ENCODE results near the gene PPP2R1A.

DNA sequence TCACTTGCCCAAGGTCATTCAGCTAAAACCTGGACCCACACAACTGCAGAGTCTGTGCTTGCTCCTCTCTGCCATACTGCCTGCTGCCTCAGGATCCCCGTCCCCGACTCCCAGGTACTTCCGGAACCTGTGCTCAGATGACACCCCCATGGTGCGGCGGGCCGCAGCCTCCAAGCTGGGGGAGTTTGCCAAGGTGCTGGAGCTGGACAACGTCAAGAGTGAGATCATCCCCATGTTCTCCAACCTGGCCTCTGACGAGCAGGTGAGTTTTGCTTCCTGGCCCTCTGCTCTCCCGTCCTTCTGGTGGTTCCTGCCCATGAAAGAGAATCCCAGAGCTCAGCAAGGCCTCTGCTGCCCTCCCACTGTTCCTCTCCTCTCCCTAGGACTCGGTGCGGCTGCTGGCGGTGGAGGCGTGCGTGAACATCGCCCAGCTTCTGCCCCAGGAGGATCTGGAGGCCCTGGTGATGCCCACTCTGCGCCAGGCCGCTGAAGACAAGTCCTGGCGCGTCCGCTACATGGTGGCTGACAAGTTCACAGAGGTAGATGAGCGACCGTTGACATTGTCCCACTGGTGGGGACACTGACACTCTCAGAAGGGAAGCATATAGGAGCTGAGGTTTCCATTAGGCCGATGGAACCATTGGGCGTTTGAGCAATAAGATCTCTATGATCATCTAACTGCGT, 22.9 kb downstream of the PPP2R1A start:
- TF ChIP-seq, protein P1, sequence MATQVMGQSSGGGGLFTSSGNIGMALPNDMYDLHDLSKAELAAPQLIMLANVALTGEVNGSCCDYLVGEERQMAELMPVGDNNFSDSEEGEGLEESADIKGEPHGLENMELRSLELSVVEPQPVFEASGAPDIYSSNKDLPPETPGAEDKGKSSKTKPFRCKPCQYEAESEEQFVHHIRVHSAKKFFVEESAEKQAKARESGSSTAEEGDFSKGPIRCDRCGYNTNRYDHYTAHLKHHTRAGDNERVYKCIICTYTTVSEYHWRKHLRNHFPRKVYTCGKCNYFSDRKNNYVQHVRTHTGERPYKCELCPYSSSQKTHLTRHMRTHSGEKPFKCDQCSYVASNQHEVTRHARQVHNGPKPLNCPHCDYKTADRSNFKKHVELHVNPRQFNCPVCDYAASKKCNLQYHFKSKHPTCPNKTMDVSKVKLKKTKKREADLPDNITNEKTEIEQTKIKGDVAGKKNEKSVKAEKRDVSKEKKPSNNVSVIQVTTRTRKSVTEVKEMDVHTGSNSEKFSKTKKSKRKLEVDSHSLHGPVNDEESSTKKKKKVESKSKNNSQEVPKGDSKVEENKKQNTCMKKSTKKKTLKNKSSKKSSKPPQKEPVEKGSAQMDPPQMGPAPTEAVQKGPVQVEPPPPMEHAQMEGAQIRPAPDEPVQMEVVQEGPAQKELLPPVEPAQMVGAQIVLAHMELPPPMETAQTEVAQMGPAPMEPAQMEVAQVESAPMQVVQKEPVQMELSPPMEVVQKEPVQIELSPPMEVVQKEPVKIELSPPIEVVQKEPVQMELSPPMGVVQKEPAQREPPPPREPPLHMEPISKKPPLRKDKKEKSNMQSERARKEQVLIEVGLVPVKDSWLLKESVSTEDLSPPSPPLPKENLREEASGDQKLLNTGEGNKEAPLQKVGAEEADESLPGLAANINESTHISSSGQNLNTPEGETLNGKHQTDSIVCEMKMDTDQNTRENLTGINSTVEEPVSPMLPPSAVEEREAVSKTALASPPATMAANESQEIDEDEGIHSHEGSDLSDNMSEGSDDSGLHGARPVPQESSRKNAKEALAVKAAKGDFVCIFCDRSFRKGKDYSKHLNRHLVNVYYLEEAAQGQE (IDR thresholded peaks at IDR 0.05; ENCODE audit: insufficient read depth in 1 of 2, low read depth in 2 of 2, low read length in 2 of 2): no peak
- no peak for TF ChIP-seq POLR2AphosphoS5 (IDR thresholded peaks at IDR 0.05; ENCODE audit: low read depth, low read length)
- TF ChIP-seq SIN3A (IDR thresholded peaks at IDR 0.05; ENCODE audit: borderline replicate concordance, insufficient read depth, low read length): no peak
- no peak for TF ChIP-seq TAF1 (IDR thresholded peaks at IDR 0.05; ENCODE audit: borderline replicate concordance, insufficient read depth, low read length)

Data from PFSK-1 (cell line).